HG02588 (cell line): ENCODE results near the gene TTC24.

ENCODE experiments used
- ATAC-seq: cut with Tn5 transposase; IDR thresholded peaks from one replicate; pipeline ENCODE4 v1.9.1; 2021; ENCODE audit warnings: mild to moderate bottlenecking, moderate library complexity; ENCODE audit not compliant: unreplicated experiment

Gene TTC24

DNA sequence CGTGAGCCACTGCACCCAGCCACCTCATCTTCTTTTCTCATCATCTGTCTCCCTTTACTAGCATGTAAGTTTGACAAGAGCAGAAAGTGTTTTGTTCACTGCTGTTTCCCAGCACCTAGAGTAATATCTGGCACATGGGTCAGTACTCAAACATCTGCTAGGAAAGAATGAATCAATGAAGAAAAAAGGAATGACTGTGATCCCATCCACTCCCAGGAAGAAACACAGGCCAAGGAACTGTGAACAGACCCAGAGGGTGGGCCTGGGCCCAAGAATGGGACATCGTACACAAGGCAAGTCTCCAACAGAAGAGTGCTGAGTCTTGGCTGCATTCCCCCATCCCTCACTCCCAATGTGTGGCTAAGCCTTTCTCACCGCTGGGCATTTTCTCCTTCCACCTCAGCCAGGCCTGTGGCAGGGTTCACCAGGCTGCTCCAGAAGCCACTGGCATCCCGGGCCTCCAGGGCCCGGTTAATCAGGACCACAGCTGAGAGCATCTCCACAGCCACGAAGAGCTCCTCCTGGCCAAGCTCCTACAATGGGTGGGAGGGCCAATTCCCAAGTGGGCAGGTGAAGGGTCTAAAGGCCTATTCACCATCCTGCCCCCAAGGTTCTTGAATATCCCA lies 25.6 kb upstream of the TTC24 start:
- ATAC-seq = no peak

DNA sequence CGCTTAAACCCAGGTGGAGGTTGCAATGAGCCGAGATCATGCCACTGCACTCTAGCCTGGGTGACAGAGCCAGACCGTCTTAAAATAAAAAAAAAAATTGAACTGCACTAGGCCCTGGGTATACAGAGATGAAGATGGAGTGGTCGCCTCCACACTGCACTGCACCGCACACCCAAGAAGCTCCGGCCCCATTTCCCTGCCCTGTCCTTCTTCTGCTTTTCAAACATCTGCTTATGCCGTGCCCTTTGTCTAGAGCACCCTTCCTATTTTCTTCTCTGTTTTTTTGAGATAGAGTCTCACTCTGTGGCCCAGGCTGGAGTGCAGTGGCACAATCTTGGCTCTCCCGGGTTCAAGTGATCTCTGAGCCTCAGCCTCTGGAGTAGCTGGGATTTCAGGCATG lies 24.6 kb upstream of the TTC24 start:
- ATAC-seq = no peak

DNA sequence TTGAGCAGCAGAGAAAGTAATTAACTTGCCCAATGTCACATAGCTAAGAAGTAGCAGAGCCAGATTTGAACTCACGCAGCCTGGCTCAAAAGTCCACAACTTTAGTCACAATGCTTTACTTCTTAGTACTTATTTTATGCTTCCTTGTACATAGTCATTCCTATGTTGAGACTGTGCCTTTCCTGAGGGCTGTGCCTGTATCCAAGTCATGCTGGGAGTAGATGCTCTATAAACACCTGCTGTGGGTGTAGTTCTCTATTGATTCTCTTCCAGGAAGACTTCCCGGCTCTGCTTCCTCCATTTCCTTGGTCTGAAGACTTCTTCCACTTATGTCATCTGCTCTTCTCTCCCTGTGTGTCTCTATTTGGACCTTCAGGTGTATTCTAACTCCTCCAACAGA lies 23.8 kb upstream of the TTC24 start:
- no peak for ATAC-seq

DNA sequence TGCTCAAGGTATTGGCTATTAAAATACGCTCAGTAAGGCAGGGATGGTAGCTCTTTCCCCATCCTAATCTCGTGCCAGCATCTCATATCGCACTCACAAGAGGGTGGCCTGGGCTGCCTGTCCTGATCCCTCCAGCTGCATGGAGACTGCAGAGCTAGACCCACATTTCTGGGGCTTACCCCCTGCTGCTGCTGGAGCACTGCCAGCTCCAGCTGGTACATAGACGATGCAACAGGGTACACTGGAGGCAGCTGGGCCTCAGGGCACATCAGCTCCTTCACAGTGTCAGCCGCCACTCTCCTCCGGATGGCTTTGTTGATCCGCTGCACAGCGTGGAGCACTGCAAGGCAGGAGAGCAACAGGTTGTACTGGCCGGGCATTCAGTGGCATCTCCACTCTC lies 23.2 kb upstream of the TTC24 start:
- ATAC-seq = no peak

DNA sequence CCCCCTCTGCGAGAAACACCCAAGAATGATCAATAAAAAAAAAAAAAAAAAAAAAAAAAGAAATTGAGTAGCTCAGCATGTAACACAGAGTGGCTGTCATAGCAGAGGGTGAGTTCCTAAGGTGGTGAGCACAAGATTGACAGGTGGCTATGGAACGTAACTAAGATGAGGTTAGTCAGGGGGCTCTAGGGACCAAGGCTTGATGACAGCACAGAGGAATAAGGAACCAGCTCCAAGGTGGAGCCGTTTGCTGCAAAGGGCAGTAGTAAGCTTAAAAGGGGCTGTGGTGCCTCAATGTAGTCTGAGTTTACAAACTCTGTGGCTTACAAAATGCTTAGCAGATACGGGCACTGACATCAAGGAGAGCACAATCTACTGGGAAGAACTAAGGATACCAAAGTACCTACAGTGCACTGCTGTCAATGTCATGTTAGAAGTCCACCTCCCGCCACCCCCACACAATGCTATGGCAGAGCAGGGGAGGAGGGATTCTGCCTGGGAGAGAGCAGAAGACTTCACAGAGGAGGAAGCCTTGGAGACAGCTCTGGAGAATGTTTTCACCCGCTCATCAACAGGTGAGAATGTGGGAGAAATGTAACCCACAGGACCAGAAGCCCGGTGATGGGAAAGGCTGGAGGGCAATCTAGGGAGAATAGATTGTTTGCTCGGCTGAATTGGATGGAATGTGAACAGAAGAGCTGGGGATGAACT lies 20.3 kb upstream of the TTC24 start:
- ATAC-seq = no peak

DNA sequence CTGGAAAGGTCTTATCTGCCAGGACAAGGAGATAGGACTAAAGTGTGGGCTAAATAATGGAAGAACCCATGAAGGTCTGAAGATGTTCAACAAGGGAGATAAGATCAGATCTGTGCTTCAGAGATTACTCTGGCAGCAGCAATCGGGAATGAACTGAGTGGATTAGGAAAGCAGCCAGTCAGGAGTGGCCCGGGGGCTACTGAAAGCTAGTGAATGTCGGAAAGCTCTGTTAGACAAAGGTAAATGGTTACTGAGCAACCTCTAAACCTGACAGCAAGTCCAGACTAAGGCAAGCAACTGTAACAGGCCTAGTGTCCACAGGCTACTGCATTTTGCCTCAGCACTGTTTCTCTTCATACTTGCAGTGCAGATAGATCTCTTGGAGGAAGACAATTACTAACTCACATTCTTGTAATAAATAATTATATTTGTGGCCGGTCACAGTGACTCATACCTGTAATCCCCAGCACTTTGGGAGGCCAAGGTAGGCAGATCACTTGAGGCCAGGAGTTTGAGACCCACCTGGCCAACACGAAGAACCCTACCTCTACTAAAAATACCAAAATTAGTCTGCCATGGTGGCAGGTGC lies 19.6 kb upstream of the TTC24 start:
- ATAC-seq = no peak

DNA sequence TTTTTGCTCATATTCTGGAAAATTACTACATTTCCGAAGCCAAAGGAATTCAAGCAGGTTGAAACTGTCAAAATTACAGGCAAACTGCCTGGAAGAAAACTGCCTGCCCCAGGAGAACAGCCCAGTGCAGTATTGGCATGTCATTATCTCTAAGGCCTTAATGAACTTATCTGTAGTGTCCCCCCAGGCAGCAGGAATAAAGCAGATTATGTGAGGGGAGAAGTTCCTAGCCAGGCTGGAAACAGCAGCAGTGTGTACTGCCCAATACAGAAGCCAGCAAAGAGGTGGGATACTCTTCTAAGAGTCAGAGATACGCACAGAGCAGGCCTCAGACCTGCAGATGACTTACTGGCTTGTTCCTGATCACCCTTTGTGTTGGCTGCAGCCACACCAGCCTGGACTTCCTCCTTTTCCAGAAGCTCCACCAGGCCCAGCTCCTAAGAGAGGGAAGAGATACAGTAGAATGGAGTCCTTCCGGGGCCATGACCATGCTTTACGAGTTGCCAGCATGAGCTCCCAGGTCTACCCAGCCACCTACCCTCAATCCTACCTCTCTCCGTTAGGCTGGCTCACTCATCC lies 18.8 kb upstream of the TTC24 start:
- no peak for ATAC-seq

DNA sequence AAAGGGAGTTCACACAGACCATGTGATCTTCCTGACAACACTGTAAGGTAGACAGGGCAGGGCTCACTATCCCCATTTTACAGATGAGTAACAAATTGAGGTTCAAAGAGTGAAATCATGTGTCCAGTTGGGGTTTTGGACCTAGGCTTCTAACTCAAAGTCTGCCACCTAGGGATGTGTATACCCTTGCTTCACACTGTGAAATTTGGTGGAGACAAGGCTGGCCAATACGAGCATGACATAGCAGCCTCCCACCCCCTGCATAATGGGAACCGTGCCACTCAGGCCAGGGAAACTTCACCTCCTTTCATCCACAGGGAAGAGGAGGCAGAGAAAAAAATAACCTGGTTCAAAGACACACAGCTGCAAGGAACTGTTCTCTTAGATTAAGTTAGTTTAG lies 14.0 kb upstream of the TTC24 start:
- ATAC-seq = no peak

DNA sequence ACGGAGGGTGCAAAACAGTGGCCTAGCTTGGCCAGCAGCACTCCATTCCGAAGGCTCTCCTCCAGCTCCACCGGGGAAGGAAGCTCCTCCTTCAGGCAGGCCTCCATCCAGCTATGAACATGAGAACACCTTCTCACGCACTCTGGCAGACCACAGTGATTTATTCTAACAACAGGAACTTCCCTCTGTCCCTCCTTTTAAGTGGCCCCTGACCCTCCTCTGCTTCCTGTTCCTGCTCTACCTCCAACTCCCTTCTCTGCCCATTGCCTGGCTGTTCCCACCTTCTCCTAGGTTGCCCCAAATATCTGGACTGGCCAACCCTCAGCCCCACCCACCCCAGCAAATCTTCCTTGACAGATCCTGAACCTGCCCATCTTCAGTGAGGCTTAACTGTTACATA lies 13.1 kb upstream of the TTC24 start:
- no peak for ATAC-seq

DNA sequence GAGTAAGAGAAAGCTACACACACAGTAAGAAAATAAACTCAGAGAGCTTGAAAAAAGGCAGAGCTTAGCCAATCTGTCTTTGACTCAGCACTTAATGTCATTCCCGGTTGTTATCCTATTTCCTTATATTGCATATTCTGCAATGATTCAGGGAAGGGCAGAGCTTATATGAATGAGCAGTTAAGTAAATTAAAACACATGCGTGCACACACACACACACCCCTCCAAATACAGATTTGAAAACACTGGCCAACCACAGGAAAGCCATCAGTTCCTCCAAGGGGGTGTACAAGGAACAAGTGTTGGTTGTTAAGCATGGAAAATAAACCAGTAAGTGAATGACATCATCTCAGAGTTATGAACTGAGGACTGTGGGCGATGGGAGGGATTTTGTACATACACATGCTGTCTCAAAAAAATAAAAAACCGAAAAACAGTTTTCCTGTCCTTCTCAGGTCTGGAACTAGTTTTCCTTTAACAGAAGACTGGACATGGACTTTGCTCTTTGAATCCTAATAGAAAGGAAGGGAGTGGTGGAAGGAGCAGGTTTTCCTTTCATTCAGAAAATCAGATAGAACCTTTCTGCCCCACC lies 8.2 kb upstream of the TTC24 start:
- ATAC-seq = no peak

DNA sequence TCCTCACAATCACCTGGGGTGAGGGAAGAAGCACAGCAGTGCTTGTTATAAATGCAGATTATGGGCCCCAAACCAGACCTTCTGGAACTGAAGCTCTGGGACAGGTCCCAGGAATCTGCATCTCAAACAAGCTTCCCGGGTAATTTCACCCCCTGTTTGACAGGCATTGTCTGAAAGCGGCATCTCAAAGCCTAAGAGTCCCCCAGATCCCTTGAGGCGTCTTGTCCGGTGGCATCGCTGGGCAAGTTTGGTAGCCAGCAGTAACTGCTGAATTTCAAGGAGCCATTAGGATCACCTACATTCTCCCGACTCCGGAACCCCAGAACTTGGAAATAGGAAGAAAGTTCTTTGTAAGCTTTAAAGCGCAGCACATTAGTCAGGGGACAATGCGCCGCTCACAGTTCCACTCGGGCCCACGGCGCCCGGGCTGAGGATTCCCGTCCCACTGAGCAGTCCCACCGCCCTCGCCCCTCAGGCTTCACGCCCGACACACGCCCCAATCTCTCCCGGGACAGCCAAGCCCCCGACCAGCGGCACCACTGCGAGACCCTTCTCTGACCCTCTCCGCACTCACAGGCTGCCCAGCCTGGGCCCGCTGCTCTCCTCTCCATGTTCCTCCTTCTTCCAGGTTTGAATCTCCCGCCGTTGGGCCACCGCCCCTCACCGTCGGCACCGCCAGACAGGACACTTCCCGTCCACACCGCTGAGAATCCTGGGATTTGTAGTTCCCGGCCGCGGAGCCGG lies 7.4 kb upstream of the TTC24 start, which contains the start of gene IQGAP3:
TSS of gene IQGAP3 (minus strand) at position 647 of the 744 bp plus-strand sequence. CDS start at position 611, 36 bp downstream.
- peak; percentile 77 for ATAC-seq

DNA sequence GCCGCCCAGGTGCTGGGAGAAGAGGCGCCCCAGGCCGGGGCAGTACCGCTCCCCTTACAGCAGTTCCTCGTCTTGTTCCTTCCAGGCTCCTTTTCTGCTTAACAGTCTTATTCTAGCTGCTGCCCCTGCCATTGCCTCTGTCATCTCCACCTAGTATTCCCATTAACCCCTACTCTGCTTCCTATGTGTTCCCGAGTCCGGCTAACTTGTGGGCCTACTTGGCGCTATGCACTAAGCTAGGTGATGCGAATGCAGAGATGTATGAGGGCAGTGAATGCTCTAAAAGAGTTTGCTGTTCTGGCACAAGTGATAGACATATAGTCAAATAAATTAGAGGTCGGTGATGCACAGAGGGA lies 6.9 kb upstream of the TTC24 start:
- no peak for ATAC-seq

DNA sequence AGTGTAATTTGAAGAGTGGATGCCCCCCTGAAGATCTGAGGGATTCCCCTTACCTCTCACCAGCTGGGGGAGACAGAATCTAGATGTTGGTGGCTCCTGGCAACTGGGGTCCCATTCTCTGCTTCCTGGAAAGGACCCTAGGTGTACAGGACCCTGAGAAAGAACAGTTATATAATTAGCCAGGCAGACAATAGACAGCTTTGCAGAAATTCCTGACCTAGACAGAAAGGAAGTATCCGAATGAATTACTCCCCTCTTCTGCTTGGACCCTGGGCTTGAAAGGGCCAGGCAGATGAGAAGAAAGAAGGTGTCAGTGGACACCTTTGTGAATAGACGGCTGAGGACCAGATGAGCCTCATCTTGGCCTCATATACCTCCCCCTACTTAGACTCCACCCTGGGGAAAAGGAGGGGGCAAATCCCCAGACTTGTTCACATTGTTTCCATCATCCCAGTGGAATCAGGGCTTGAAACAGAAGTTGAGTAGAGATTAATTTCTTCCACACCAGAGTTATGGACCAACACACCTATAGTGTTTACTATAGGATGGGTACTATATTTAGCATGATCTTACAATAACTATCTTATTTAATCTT lies 5.4 kb upstream of the TTC24 start:
- ATAC-seq = no peak

DNA sequence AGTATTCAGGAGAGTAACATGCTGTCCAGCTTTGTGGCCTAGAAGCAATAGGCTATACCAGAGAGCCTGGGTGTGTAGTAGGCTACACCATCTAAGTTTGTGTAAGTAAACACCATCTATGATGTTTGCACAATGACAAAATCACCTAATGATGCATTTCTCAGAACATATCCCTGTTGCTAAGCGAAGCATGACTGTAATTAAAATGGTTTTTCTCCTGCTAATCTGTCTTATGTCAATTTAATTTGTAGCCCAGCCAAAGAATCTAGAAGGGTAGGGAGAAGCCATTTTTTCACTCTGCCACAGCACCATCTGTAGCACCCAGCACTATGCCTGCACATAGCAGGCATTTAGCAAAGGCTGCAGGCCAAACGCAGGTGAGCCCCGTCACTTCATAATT lies 2.0 kb upstream of the TTC24 start:
- ATAC-seq = no peak

DNA sequence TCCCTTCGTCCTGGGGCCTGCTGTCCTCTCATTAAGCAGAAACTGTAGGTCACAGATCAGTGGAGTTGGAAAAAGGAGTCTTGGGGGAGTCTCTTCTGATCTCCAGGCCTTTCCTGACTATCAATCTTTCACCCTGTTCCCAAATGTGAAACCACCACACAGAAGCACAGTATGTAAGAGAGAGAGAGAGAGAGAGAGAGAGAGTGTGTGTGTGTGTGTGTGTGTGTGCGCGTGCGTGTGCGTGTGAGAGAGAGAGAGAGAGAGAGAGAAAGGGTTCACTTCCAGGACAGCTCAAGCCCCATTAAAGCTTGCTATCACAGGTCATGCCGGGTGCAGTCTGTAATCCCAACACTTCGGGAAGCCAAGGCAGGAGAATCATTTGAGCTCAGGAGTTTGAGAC lies 1.5 kb upstream of the TTC24 start:
- no peak for ATAC-seq

DNA sequence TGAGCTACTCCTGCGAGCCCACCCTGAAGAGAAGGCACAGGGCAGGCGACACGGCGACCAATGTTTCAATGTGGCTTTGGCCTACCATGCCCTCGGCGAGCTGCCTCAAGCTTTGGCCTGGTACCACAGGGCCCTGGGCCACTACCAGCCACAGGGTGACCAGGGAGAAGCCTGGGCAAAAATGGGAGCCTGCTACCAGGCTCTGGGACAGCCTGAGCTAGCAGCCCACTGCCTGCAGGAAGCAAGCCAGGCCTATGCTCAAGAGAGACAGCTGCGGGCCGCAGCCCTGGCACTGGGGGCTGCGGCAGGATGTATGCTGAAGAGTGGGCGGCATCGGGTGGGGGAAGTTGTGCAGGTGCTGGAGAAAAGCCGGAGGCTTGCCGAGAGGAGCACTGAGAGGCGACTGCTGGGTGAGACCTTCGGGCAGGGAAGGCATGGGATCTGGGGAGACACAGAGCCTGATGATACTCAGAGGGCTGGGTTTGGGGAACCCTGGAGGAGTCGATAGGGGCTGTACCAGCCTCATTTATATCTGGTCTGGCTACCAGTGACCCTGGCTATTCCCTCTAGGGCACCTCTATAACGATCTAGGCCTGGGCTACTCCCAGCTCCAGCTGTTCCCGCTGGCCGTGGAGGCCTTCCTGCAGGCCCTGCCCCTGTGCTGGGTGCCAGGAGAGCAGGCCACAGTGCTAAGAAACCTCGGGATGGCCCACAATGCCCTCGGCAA lies 2.3 kb downstream of the TTC24 start:
- no peak for ATAC-seq

DNA sequence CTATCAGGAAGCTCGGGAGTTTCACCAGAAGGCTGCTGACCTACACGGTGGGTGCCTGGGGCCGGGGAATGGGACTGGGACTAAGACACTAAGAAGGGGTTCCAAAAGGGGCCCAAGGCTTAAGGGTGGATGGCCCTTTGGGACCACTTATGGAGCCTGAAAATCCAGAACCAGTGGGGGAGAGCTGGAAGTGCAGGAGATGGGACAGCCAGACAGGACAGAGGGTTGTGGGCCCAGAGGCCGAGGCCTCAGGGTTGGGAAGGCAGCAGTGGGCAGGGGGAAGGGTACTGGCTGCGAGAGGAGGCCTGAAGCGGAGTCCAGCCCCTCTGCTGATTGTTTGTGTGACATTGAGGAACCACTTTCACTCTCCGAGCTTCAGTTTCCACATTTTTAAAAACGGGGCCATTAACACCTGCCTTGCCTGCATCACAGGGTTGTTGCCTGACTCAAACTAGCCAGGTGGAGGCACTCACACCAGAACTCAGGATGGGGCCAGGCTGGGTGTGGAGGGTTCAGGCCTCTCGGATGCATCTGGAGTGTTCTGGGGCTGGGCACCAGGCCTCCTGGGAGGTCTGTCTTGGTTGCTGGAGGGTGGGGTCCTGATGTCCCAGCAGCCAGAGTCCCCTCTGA lies 3.0 kb downstream of the TTC24 start:
- no peak for ATAC-seq

DNA sequence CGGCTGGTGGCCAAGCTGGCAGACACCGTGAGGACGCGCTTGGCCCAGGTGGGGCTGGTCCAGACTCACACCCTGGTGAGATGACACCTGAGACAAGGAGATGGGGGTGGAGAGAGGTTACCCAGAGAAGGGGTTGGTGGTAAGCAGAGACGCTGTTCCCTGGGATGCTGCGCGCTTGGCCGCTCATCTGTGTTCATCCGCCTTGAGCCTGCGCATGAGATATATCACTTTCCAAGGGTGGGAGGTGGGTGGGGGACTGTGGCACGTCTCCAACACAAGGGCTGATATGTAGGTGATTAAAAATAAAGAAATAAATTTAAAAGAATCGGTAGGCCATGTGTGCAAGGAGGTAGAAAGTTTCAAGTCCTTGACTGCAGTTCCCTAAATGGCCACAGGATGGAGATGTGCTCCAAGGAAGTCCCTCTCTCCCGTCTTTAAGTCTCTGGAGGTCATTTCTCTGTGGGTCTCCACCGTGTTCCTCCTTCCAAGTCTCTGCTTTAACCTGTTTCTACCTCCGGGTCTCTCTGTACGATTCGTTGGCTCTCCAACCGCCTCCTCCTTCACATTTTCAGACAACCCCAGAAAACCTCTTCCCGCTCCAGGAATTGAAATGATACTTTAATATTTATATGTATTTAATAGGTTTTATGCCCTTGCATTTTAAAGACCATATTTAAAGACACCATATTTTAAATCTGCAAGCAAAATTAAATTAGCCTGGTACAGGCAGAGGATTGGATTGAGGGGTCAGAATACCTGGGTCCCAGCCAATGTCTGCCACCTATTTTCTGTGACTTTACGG lies 4.5 kb downstream of the TTC24 start:
- no peak for ATAC-seq

DNA sequence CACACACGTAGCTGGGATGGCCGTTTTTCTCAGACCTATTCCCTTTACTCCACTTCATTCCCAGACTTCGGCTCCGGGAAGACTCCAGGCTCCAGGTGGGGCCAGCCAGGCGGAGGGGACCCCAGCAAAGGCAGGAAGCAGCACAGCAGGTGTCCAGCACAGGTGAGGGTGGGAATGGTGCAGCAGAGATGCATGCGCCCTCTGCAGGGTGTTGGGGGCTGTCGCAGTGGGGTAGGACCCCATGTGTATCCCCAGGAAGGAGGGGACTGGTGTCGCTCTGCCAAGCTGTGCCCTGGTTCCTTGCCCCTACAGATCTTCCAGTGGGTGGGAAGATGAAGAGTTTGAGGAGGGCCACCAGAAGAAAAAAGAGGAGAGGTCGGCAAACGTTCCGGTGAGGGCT lies 5.3 kb downstream of the TTC24 start:
- no peak for ATAC-seq
